CD4-positive, alpha-beta T cell (primary cell): ENCODE measurements around the gene MYH11. TPM values are rescaled to one million over a fixed set of nuclear protein-coding genes. Genes with fewer than 3 reads are reported as not detected.

Experiments used
- ATAC-seq: fragments of 200-7000 bp; cut with Tn5 transposase; one replicate; pipeline ENCODE4 v1.10.0; 2022; ENCODE audit warnings: mild to moderate bottlenecking; ENCODE audit not compliant: poor library complexity
- CTCF ChIA-PET: fragments of 350-600 bp; sonication (Branson Sonifier 250); formaldehyde crosslinking; loops from one replicate; lab custom pipeline; 2021; ENCODE audit warnings: antibody characterized with exemption, inconsistent platforms; lab: Charles Lee
- POLR2A ChIA-PET: fragments of 350-600 bp; sonication (Branson Sonifier 250); formaldehyde crosslinking; loops from one replicate; lab custom pipeline; 2021; ENCODE audit warnings: antibody characterized with exemption, inconsistent platforms; lab: Charles Lee
- DNase-seq, 14 experiments: peaks; one replicate each; pipeline ENCODE4 v3.0.0-alpha.2; 2013 to 2020; ENCODE audit warnings: mixed read lengths in 2 of 14
- H3K27ac ChIP-seq, 2 donors: one replicate each; pipeline versions ENCODE4 v1.5.1 to v1.7.0; 2013; ENCODE audit warnings: low read length in 2 of 2, low read depth in 1 of 2, mild to moderate bottlenecking in 1 of 2
- H3K27me3 ChIP-seq, 2 experiments: 1 replicate in 1 of 2; 2 replicates in 1 of 2; pipeline versions ENCODE4 v1.6.1 to v1.7.0; 2013; ENCODE audit warnings: low read length in 2 of 2, control low read depth in 1 of 2, mild to moderate bottlenecking in 1 of 2, moderate library complexity in 1 of 2; ENCODE audit not compliant: insufficient read depth in 2 of 2, control insufficient read depth in 1 of 2
- H3K36me3 ChIP-seq: one replicate; pipeline ENCODE4 v1.6.1; 2013; ENCODE audit warnings: low read length, control low read depth; ENCODE audit not compliant: insufficient read depth
- H3K4me1 ChIP-seq: one replicate; pipeline ENCODE4 v1.6.1; 2013; ENCODE audit warnings: low read length, control low read depth; ENCODE audit not compliant: insufficient read depth
- H3K4me3 ChIP-seq: one replicate; pipeline ENCODE4 v1.5.1; 2013; ENCODE audit warnings: mild to moderate bottlenecking, low read length, moderate library complexity
- H3K9me3 ChIP-seq, 2 experiments: 1 replicate in 1 of 2; 2 replicates in 1 of 2; pipeline versions ENCODE4 v1.6.1 to v1.7.0; 2013; ENCODE audit warnings: low read length in 2 of 2, mild to moderate bottlenecking in 2 of 2, control low read depth in 1 of 2, moderate library complexity in 1 of 2; ENCODE audit not compliant: control insufficient read depth in 1 of 2, insufficient read depth in 1 of 2
- H3K27ac Mint-ChIP-seq: one replicate; pipeline ENCODE4 v1.8.0; 2020; ENCODE audit warnings: mixed read lengths
- H3K27me3 Mint-ChIP-seq: one replicate; pipeline ENCODE4 v1.8.0; 2021; ENCODE audit warnings: mixed read lengths
- H3K36me3 Mint-ChIP-seq: one replicate; pipeline ENCODE4 v1.8.0; 2021; ENCODE audit warnings: low read depth, mixed read lengths
- H3K4me1 Mint-ChIP-seq: one replicate; pipeline ENCODE4 v1.8.0; 2021; ENCODE audit warnings: low read depth, mixed read lengths
- H3K4me3 Mint-ChIP-seq: one replicate; pipeline ENCODE4 v1.8.0; 2020; ENCODE audit warnings: mild to moderate bottlenecking, mixed read lengths
- H3K9me3 Mint-ChIP-seq: one replicate; pipeline ENCODE4 v1.8.0; 2020; ENCODE audit warnings: mixed read lengths
- intact Hi-C, 2 experiments: fragments of 100-400 bp; cut with DNase I in 1 of 2; cut with micrococcal nuclease in 1 of 2; formaldehyde crosslinking; loops; one replicate each; pipeline versions ENCODE4 v1.15.1 to v1.9.0; 2023 to 2025; cut with DNase I, micrococcal nuclease
- polyA plus RNA-seq, 2 donors: library from polyadenylated mRNA; unstranded; fragments of 120-200 nt; gene quantifications; one replicate each; pipeline ENCODE4 v1.2.1, GENCODE V29; 2013
- total RNA-seq, 174 experiments: library from RNA in 2 of 174; stranded (reverse) in 2 of 174; gene quantifications; one replicate each; pipeline ENCODE4 v1.2.3 and lab custom pipeline; 2021 to 2026
- TF ChIP-seq, protein P1 (sequence below): fragments of 200-600 bp; IDR thresholded peaks from one replicate; pipeline ENCODE4 v1.8.0; 2022; ENCODE audit warnings: antibody characterized with exemption, mild to moderate bottlenecking

The MYH11 gene
- total RNA-seq = not detected
- 0.83 TPM for polyA plus RNA-seq (2013, experiment 1 of 2)
- polyA plus RNA-seq (2013, experiment 2 of 2) = 2.3 TPM
- total RNA-seq (lab: John Stamatoyannopoulos, UW) = 0 to 0.42 (median 0.05) reads per million in 172 experiments

DNA sequence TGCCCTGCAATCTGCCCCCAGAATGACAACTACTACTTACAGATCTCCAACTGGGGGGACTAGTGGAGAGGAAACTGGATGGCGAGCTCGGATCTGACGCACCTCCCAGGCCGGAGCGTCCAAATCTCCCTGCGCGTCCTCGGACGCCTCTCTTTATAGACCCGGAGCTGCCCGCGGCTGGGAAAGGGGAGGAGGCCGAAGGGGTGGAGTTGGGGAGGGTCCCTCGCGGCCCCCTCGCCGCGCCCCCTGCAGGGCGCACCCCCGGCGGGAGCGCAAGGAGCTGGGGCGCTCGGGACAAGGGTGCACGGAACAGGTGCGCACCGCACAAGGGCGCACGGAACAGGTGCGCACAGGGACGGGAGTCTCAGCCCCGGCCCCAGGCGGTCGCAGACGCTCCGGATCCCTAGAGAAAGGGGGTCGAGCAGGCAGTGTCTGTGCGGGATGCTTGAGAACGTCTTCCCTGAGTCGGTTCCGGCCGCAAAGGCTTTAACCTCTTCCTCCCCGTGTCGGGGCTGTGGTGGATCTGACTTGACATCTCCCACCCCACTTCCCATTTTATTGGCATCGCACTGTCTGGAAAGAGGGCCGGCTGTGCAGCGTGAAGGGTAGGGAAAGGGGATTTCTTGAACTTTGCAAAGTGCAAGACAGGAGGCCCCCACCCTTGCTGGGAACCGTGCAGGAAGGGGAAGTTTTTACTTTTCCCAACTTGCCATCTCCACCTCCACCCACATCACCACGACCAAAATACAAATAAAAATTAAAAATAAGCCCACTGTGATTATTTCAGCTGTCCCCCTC is at the start of gene MYH11:
MYH11 (minus strand) TSS at position 128 of the 798 bp plus-strand sequence. CDS start 18,776 bp downstream, outside the sequence.
- Histone ChIP-seq H3K36me3 (no peaks in the 10 kb centered on the region), H3K9me3 (no peaks in the 10 kb centered on the region), H3K27me3 (peaks cover 33 to 34% of the 10 kb centered on the region in 2 experiments), H3K27ac (no peak within 1 kb of the TSS), H3K4me1 (peaks cover 11% of the 10 kb centered on the region), H3K4me3 (no peak within 1 kb of the TSS)
- ChIA-PET POLR2A (no interaction called here), CTCF (interaction anchor here (0.6 kb wide), 1 partner anchor 189 kb away, joined by 4 read pairs; no protein-coding TSS in a partner anchor)
- ATAC-seq (no peak), DNase-seq (no peak)
- intact Hi-C loops = no loop called here
- Mint-ChIP-seq H3K4me1 (peaks cover 5% of the 10 kb centered on the region), H3K9me3 (no peaks in the 10 kb centered on the region), H3K4me3 (no peak within 1 kb of the TSS), H3K27ac (no peak within 1 kb of the TSS), H3K27me3 (peaks cover 38% of the 10 kb centered on the region), H3K36me3 (no peaks in the 10 kb centered on the region)
- TF ChIP-seq, protein P1, sequence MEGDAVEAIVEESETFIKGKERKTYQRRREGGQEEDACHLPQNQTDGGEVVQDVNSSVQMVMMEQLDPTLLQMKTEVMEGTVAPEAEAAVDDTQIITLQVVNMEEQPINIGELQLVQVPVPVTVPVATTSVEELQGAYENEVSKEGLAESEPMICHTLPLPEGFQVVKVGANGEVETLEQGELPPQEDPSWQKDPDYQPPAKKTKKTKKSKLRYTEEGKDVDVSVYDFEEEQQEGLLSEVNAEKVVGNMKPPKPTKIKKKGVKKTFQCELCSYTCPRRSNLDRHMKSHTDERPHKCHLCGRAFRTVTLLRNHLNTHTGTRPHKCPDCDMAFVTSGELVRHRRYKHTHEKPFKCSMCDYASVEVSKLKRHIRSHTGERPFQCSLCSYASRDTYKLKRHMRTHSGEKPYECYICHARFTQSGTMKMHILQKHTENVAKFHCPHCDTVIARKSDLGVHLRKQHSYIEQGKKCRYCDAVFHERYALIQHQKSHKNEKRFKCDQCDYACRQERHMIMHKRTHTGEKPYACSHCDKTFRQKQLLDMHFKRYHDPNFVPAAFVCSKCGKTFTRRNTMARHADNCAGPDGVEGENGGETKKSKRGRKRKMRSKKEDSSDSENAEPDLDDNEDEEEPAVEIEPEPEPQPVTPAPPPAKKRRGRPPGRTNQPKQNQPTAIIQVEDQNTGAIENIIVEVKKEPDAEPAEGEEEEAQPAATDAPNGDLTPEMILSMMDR = no peak

DNA sequence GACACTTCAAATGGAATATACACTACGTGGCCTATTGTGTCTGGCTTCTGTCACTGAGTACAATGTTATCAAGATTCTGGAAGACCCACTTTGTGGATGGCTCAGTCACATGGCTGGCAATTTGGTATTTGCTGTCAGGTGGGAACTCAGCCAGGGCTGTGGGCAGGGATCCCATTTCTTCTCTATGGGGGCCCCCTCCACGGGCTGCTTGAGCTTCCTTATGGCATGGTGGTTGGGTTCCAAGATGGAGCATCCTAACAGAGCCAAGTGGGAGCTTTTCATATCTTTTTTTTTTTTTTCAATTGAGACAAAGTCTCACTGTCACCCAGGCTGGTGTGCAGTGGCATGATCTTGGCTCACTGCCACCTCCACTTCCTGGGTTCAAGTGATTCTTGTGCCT is 49.6 kb upstream of the MYH11 start:
- Mint-ChIP-seq H3K4me3 (no peak overlapping the region), H3K4me1 (peaks cover 4% of the 10 kb centered on the region), H3K9me3 (peaks cover 2% of the 10 kb centered on the region), H3K27ac (no peak overlapping the region), H3K36me3 (no peaks in the 10 kb centered on the region), H3K27me3 (no peaks in the 10 kb centered on the region)
- no peaks in the 10 kb centered on the region for H3K4me1 ChIP-seq
- POLR2A ChIA-PET = no interaction called here
- ATAC-seq = no peak
- no peaks in the 10 kb centered on the region for H3K27me3 ChIP-seq
- no peak overlapping the region for H3K27ac ChIP-seq
- no peaks in the 10 kb centered on the region for H3K36me3 ChIP-seq
- H3K4me3 ChIP-seq = no peak overlapping the region
- CTCF ChIA-PET = no interaction called here
- intact Hi-C loops = no loop called here
- H3K9me3 ChIP-seq = peaks cover 0 to 8% of the 10 kb centered on the region in 2 experiments
- TF ChIP-seq, protein P1 = no peak
- DNase-seq = no peak

DNA sequence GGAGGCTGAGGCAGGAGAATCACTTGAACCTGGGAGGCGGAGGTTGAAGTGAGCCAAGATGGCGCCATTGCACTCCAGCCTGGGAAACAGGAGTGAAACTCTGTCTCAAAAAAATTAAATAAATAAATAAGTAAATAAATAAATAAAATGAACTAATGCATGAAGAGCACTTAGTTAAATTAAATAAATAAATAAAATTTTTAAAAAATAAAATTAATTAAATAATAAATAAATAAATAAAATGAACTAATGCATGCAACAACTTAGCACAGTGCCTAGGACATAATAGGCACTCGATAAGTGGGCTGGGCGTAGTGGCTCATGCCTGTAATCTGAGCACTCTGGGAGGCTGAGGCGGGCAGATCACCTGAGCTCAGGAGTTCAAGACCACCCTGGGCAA is 47.1 kb upstream of the MYH11 start:
- H3K9me3 ChIP-seq = peaks cover 0 to 8% of the 10 kb centered on the region in 2 experiments
- Mint-ChIP-seq H3K27me3 (no peaks in the 10 kb centered on the region), H3K36me3 (no peaks in the 10 kb centered on the region), H3K4me3 (no peak overlapping the region), H3K4me1 (no peaks in the 10 kb centered on the region), H3K27ac (no peak overlapping the region), H3K9me3 (no peaks in the 10 kb centered on the region)
- POLR2A ChIA-PET = no interaction called here
- CTCF ChIA-PET = no interaction called here
- intact Hi-C loops = no loop called here
- H3K27ac ChIP-seq = no peak overlapping the region
- H3K4me1 ChIP-seq = no peaks in the 10 kb centered on the region
- no peak for ATAC-seq
- TF ChIP-seq, protein P1 = no peak
- no peaks in the 10 kb centered on the region for H3K27me3 ChIP-seq
- H3K4me3 ChIP-seq = no peak overlapping the region
- DNase-seq = no peak
- no peaks in the 10 kb centered on the region for H3K36me3 ChIP-seq
